GM23338 (cell line): ENCODE measurements around the gene FREY1. TPM values are rescaled to one million over a fixed set of nuclear protein-coding genes. Genes with fewer than 3 reads are reported as not detected.

Experiments
- ATAC-seq: fragments of 200-7000 bp; cut with Tn5 transposase; 3 replicates; pipeline ENCODE4 v1.9.1; 2020
- DNase-seq: peaks from one replicate; pipeline ENCODE4 v3.0.0-alpha.2; 2015; ENCODE audit warnings: low spot score
- H2AFZ ChIP-seq: fragments of 200-600 bp; sonication (generic); 2 replicates; pipeline ENCODE4 v1.8.0; 2016; ENCODE audit warnings: antibody characterized with exemption, mild to moderate bottlenecking, moderate library complexity
- H3F3A ChIP-seq: fragments of 200-600 bp; sonication (generic); replicated peaks from 2 replicates; pipeline ENCODE4 v1.8.0; 2017; ENCODE audit warnings: antibody characterized with exemption, mixed run types, low read depth
- H3K27ac ChIP-seq: fragments of 200-600 bp; sonication (generic); 2 replicates; pipeline ENCODE4 v1.6.1; 2016; ENCODE audit warnings: low read depth
- H3K27me3 ChIP-seq: fragments of 200-600 bp; sonication (generic); 2 replicates; pipeline ENCODE4 v1.8.0; 2016; ENCODE audit warnings: mild to moderate bottlenecking, mixed run types, moderate library complexity; ENCODE audit not compliant: insufficient read depth
- H3K36me3 ChIP-seq: fragments of 200-600 bp; sonication (generic); 2 replicates; pipeline ENCODE4 v1.8.0; 2016; ENCODE audit warnings: mild to moderate bottlenecking; ENCODE audit not compliant: insufficient read depth
- H3K4me1 ChIP-seq: fragments of 200-600 bp; sonication (generic); 2 replicates; pipeline ENCODE4 v1.8.0; 2016; ENCODE audit warnings: mild to moderate bottlenecking, moderate library complexity; ENCODE audit not compliant: insufficient read depth
- H3K4me2 ChIP-seq: fragments of 200-600 bp; sonication (generic); 2 replicates; pipeline ENCODE4 v1.7.1; 2017; ENCODE audit warnings: mixed run types
- H3K4me3 ChIP-seq: fragments of 200-600 bp; sonication (generic); 2 replicates; pipeline ENCODE4 v1.6.1; 2016; ENCODE audit warnings: mixed run types
- H3K79me2 ChIP-seq: fragments of 200-600 bp; sonication (generic); replicated peaks from 2 replicates; pipeline ENCODE4 v1.8.0; 2017; ENCODE audit warnings: mild to moderate bottlenecking; ENCODE audit not compliant: insufficient read depth
- H3K9me2 ChIP-seq: fragments of 200-600 bp; sonication (generic); 2 replicates; pipeline ENCODE4 v1.8.0; 2017; ENCODE audit not compliant: insufficient read depth
- H4K20me1 ChIP-seq: fragments of 200-600 bp; sonication (generic); replicated peaks from 2 replicates; pipeline ENCODE4 v1.8.0; 2017; ENCODE audit warnings: mild to moderate bottlenecking; ENCODE audit not compliant: insufficient read depth
- H3K27ac Mint-ChIP-seq: 2 replicates; pipeline ENCODE4 v1.8.0; 2020; ENCODE audit warnings: inconsistent platforms, mild to moderate bottlenecking, moderate library complexity, mixed read lengths
- H3K27me3 Mint-ChIP-seq: 3 replicates; pipeline ENCODE4 v1.8.0; 2022; ENCODE audit warnings: low read depth, mild to moderate bottlenecking, moderate library complexity, mixed read lengths, inconsistent platforms; ENCODE audit not compliant: insufficient read depth, poor library complexity
- H3K36me3 Mint-ChIP-seq: 3 replicates; pipeline ENCODE4 v1.8.0; 2021; ENCODE audit warnings: low read depth, mild to moderate bottlenecking, inconsistent platforms, moderate library complexity, mixed read lengths
- H3K4me1 Mint-ChIP-seq: 3 replicates; pipeline ENCODE4 v1.8.0; 2020; ENCODE audit warnings: mild to moderate bottlenecking, inconsistent platforms, mixed read lengths
- H3K4me3 Mint-ChIP-seq: 3 replicates; pipeline ENCODE4 v1.8.0; 2021; ENCODE audit warnings: moderate library complexity, mild to moderate bottlenecking, inconsistent platforms, mixed read lengths
- H3K9me3 Mint-ChIP-seq: 3 replicates; pipeline ENCODE4 v1.8.0; 2020; ENCODE audit warnings: moderate library complexity, mild to moderate bottlenecking, inconsistent platforms, mixed read lengths
- EZH2 ChIP-seq: fragments of 200-600 bp; sonication (generic); IDR thresholded peaks from one replicate; pipeline ENCODE4 v1.8.0; 2017; ENCODE audit warnings: antibody characterized with exemption, mild to moderate bottlenecking, low read depth; ENCODE audit not compliant: unreplicated experiment
- EZH2phosphoT487 ChIP-seq: fragments of 200-600 bp; sonication (generic); IDR thresholded peaks from one replicate; pipeline ENCODE4 v1.8.1; 2018; ENCODE audit warnings: antibody characterized with exemption; ENCODE audit not compliant: unreplicated experiment
- JUNB ChIP-seq: IDR thresholded peaks from one replicate; pipeline ENCODE4 v1.6.1; 2016; ENCODE audit warnings: antibody characterized with exemption; ENCODE audit not compliant: unreplicated experiment
- NANOG ChIP-seq: IDR thresholded peaks from 2 replicates; pipeline ENCODE4 v1.6.1; 2016; ENCODE audit warnings: antibody characterized with exemption, borderline replicate concordance
- POLR2AphosphoS5 ChIP-seq: IDR thresholded peaks from 2 replicates; pipeline ENCODE4 v1.6.1; 2016; ENCODE audit warnings: antibody characterized with exemption, low read depth
- ZNF114 ChIP-seq: fragments of 250-450 bp; sonication (Bioruptor Pico); IDR thresholded peaks from 2 replicates; pipeline ENCODE4 v1.5.0; 2020; ENCODE audit warnings: mild to moderate bottlenecking, moderate library complexity
- ZNF331 ChIP-seq: fragments of 250-450 bp; sonication (Bioruptor Pico); IDR thresholded peaks from 2 replicates; pipeline ENCODE4 v1.5.0; 2020; ENCODE audit warnings: low read depth, mild to moderate bottlenecking, moderate library complexity
- polyA plus RNA-seq: library from polyadenylated mRNA; unstranded; fragments of >200 nt; fragmentation: Nextera tagmentation; extraction: Ambion mirVana; gene quantifications from 2 replicates; pipeline ENCODE4 v1.2.1, GENCODE V29; 2016
- total RNA-seq: library from RNA; depleted of rRNA; stranded (reverse); fragments of >200 nt; shearing (Covaris generic); gene quantifications from 2 replicates; pipeline ENCODE4 v1.2.3, GENCODE V29; 2014
- TF ChIP-seq, protein P1 (sequence below): IDR thresholded peaks from one replicate; pipeline ENCODE4 v1.6.1; 2018; ENCODE audit warnings: antibody characterized with exemption; ENCODE audit not compliant: unreplicated experiment
- TF ChIP-seq, protein P2 (sequence below), 2 experiments: fragments of 200-600 bp in 1 of 2; sonication (generic) in 1 of 2; conservative IDR thresholded peaks; 2 replicates each; pipeline versions ENCODE4 v1.5.1 to v1.6.1; 2016 to 2017; ENCODE audit warnings: antibody characterized with exemption in 2 of 2, low read depth in 2 of 2, mild to moderate bottlenecking in 2 of 2, moderate library complexity in 1 of 2
- TF ChIP-seq, protein P3 (sequence below): fragments of 250-450 bp; sonication (Bioruptor Pico); IDR thresholded peaks from 2 replicates; pipeline ENCODE4 v1.5.0; 2020; ENCODE audit warnings: mild to moderate bottlenecking, moderate library complexity

FREY1 gene
- total and polyA plus RNA-seq, 2 experiments from 2014 or later: 1.1 TPM; not detected in 1

DNA sequence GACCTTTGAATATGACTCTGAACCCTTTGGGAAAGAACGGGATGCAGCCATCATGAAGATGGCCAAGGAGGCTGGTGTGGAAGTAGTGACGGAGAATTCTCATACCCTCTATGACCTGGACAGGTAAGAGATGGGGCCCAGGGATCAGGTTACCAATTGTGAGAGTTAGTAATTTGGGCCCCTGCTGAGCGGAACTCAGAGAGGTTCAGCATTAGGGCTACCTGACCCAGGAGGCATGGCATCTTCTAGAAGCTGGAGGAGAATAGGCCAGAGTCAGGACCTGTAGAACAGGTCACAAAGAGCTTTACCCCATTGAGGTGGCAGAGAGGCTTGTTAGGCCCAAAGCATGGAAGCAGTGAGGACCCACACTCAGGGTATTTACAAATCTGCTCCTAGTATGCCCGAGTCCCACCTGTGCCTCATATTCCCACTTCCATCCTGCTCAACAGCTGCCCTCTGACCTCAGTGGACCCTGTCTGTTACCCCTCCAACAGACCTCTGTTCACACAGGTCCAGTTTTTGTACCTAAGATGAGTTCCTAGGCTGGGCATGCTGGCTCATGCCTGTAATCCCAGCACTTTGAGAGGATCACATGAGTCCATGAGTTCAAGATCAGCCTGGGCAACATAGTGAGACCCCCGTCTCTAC, 48.2 kb downstream of the FREY1 start (continued):
- TF ChIP-seq POLR2AphosphoS5: no peak
- no peak for TF ChIP-seq NANOG
- TF ChIP-seq, protein P1, sequence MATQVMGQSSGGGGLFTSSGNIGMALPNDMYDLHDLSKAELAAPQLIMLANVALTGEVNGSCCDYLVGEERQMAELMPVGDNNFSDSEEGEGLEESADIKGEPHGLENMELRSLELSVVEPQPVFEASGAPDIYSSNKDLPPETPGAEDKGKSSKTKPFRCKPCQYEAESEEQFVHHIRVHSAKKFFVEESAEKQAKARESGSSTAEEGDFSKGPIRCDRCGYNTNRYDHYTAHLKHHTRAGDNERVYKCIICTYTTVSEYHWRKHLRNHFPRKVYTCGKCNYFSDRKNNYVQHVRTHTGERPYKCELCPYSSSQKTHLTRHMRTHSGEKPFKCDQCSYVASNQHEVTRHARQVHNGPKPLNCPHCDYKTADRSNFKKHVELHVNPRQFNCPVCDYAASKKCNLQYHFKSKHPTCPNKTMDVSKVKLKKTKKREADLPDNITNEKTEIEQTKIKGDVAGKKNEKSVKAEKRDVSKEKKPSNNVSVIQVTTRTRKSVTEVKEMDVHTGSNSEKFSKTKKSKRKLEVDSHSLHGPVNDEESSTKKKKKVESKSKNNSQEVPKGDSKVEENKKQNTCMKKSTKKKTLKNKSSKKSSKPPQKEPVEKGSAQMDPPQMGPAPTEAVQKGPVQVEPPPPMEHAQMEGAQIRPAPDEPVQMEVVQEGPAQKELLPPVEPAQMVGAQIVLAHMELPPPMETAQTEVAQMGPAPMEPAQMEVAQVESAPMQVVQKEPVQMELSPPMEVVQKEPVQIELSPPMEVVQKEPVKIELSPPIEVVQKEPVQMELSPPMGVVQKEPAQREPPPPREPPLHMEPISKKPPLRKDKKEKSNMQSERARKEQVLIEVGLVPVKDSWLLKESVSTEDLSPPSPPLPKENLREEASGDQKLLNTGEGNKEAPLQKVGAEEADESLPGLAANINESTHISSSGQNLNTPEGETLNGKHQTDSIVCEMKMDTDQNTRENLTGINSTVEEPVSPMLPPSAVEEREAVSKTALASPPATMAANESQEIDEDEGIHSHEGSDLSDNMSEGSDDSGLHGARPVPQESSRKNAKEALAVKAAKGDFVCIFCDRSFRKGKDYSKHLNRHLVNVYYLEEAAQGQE: no peak
- TF ChIP-seq ZNF331 (CRISPR knock-in tag): no peak
- no peak for TF ChIP-seq ZNF114 (CRISPR knock-in tag)
- TF ChIP-seq, protein P2, sequence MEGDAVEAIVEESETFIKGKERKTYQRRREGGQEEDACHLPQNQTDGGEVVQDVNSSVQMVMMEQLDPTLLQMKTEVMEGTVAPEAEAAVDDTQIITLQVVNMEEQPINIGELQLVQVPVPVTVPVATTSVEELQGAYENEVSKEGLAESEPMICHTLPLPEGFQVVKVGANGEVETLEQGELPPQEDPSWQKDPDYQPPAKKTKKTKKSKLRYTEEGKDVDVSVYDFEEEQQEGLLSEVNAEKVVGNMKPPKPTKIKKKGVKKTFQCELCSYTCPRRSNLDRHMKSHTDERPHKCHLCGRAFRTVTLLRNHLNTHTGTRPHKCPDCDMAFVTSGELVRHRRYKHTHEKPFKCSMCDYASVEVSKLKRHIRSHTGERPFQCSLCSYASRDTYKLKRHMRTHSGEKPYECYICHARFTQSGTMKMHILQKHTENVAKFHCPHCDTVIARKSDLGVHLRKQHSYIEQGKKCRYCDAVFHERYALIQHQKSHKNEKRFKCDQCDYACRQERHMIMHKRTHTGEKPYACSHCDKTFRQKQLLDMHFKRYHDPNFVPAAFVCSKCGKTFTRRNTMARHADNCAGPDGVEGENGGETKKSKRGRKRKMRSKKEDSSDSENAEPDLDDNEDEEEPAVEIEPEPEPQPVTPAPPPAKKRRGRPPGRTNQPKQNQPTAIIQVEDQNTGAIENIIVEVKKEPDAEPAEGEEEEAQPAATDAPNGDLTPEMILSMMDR (conservative IDR thresholded peaks at IDR 0.05; ENCODE audit: low read depth in 2 of 2): no peak
- TF ChIP-seq JUNB: no peak
- TF ChIP-seq EZH2: no peak
- no peak for TF ChIP-seq EZH2phosphoT487

DNA sequence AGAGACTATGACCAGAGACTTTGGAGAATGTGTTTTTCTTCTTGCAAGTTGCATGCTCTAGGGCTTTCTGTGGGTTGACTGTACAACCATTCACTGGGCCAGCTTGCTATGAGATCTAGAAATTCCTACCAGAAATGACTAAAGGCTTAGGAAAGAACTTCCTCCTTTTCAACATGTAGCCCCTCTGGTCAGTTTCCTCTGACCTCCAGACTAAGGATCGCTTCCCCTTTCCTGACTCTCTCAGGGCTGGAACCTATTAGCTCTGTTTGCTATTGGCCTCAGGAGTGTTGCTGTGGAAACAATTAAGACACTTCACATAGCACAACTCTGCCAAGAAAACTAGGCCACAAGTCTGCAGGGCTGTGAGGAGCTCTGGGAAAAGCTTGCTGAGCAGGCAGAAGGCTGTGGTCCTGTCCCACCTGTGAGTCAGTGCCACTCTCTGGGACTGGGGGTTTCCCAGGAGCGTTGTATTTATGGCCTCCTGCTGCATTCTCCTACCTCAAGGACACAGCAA, 49.1 kb downstream of the FREY1 start:
- Histone ChIP-seq H3K27ac (no peak overlapping the region; the same call in 1 of the 2 replicates), H3K79me2 (peaks cover 9% of the 10 kb centered on the region), H3K4me1 (peaks cover 40% of the 10 kb centered on the region), H4K20me1 (peaks cover 30% of the 10 kb centered on the region), H3K4me2 (no peak overlapping the region), H3K9me2 (no peaks in the 10 kb centered on the region), H3F3A (no peaks in the 10 kb centered on the region), H3K36me3 (no peaks in the 10 kb centered on the region), H3K4me3 (no peak overlapping the region), H2AFZ (no peak overlapping the region), H3K27me3 (no peaks in the 10 kb centered on the region)
- no peak for DNase-seq
- peaks cover 18% of the 10 kb centered on the region; the same call in 1 of the 3 replicates for H3K36me3 Mint-ChIP-seq
- H3K4me1 Mint-ChIP-seq: peaks cover 47% of the 10 kb centered on the region
- peak overlapping the region; percentile 51; the same call in 1 of the 2 replicates for H3K27ac Mint-ChIP-seq
- H3K9me3 Mint-ChIP-seq: no peaks in the 10 kb centered on the region
- ATAC-seq: no peak
- H3K4me3 Mint-ChIP-seq: no peak overlapping the region
- peaks cover 2% of the 10 kb centered on the region for H3K27me3 Mint-ChIP-seq
- TF ChIP-seq ZNF331 (CRISPR knock-in tag): no peak
- no peak for TF ChIP-seq ZNF114 (CRISPR knock-in tag)
- TF ChIP-seq, protein P2 (conservative IDR thresholded peaks at IDR 0.05; ENCODE audit: low read depth in 2 of 2): no peak
- TF ChIP-seq, protein P3, sequence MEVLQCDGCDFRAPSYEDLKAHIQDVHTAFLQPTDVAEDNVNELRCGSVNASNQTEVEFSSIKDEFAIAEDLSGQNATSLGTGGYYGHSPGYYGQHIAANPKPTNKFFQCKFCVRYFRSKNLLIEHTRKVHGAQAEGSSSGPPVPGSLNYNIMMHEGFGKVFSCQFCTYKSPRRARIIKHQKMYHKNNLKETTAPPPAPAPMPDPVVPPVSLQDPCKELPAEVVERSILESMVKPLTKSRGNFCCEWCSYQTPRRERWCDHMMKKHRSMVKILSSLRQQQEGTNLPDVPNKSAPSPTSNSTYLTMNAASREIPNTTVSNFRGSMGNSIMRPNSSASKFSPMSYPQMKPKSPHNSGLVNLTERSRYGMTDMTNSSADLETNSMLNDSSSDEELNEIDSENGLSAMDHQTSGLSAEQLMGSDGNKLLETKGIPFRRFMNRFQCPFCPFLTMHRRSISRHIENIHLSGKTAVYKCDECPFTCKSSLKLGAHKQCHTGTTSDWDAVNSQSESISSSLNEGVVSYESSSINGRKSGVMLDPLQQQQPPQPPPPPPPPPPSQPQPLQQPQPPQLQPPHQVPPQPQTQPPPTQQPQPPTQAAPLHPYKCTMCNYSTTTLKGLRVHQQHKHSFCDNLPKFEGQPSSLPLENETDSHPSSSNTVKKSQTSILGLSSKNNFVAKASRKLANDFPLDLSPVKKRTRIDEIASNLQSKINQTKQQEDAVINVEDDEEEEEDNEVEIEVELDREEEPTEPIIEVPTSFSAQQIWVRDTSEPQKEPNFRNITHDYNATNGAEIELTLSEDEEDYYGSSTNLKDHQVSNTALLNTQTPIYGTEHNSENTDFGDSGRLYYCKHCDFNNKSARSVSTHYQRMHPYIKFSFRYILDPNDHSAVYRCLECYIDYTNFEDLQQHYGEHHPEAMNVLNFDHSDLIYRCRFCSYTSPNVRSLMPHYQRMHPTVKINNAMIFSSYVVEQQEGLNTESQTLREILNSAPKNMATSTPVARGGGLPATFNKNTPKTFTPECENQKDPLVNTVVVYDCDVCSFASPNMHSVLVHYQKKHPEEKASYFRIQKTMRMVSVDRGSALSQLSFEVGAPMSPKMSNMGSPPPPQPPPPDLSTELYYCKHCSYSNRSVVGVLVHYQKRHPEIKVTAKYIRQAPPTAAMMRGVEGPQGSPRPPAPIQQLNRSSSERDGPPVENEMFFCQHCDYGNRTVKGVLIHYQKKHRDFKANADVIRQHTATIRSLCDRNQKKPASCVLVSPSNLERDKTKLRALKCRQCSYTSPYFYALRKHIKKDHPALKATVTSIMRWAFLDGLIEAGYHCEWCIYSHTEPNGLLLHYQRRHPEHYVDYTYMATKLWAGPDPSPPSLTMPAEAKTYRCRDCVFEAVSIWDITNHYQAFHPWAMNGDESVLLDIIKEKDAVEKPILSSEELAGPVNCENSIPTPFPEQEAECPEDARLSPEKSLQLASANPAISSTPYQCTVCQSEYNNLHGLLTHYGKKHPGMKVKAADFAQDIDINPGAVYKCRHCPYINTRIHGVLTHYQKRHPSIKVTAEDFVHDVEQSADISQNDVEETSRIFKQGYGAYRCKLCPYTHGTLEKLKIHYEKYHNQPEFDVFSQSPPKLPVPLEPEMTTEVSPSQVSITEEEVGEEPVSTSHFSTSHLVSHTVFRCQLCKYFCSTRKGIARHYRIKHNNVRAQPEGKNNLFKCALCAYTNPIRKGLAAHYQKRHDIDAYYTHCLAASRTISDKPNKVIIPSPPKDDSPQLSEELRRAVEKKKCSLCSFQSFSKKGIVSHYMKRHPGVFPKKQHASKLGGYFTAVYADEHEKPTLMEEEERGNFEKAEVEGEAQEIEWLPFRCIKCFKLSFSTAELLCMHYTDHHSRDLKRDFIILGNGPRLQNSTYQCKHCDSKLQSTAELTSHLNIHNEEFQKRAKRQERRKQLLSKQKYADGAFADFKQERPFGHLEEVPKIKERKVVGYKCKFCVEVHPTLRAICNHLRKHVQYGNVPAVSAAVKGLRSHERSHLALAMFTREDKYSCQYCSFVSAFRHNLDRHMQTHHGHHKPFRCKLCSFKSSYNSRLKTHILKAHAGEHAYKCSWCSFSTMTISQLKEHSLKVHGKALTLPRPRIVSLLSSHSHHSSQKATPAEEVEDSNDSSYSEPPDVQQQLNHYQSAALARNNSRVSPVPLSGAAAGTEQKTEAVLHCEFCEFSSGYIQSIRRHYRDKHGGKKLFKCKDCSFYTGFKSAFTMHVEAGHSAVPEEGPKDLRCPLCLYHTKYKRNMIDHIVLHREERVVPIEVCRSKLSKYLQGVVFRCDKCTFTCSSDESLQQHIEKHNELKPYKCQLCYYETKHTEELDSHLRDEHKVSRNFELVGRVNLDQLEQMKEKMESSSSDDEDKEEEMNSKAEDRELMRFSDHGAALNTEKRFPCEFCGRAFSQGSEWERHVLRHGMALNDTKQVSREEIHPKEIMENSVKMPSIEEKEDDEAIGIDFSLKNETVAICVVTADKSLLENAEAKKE (CRISPR knock-in tag): no peak
